Keratinocyte (primary cell): ENCODE results near the gene PRKN. TPM values are rescaled to one million over a fixed set of nuclear protein-coding genes. Genes with fewer than 3 reads are reported as not detected.

ENCODE experiments used
- DNase-seq: peaks from one replicate; pipeline ENCODE4 v3.0.0-alpha.2; 2011; ENCODE audit warnings: low read depth, missing footprints, low spot score
- FAIRE-seq: peaks from 2 replicates; lab custom pipeline; 2011; peaks lifted over from hg19 to GRCh38; lab: Jason Lieb, UNC
- H2AFZ ChIP-seq: 2 replicates; pipeline ENCODE4 v1.6.0; 2012; ENCODE audit warnings: low read length, control low read depth, inconsistent platforms; ENCODE audit not compliant: control insufficient read depth
- H3K27ac ChIP-seq: 2 replicates; pipeline ENCODE4 v1.5.1; 2011; ENCODE audit warnings: low read length; ENCODE audit not compliant: control insufficient read depth, insufficient read depth
- H3K27me3 ChIP-seq: 3 replicates; pipeline ENCODE4 v1.6.0; 2011; ENCODE audit warnings: low read length; ENCODE audit not compliant: control insufficient read depth, insufficient read depth; ENCODE audit errors: extremely low read depth
- H3K36me3 ChIP-seq, 2 experiments: 2 replicates in 1 of 2; 3 replicates in 1 of 2; pipeline ENCODE4 v1.5.1; 2011; ENCODE audit warnings: low read length in 2 of 2, mild to moderate bottlenecking in 1 of 2; ENCODE audit not compliant: control insufficient read depth in 2 of 2, insufficient read depth in 2 of 2; ENCODE audit errors: extremely low read depth in 1 of 2
- H3K4me1 ChIP-seq: 3 replicates; pipeline ENCODE4 v1.5.1; 2011; ENCODE audit warnings: low read length; ENCODE audit not compliant: control insufficient read depth, insufficient read depth; ENCODE audit errors: extremely low read depth
- H3K4me2 ChIP-seq: 3 replicates; pipeline ENCODE4 v1.6.0; 2011; ENCODE audit warnings: low read depth, low read length; ENCODE audit not compliant: control insufficient read depth, insufficient read depth; ENCODE audit errors: extremely low read depth
- H3K4me3 ChIP-seq, 3 experiments: fragments of 200-600 bp in 1 of 3; sonication (generic) in 1 of 3; 2 replicates in 2 of 3; 3 replicates in 1 of 3; pipeline ENCODE4 v1.5.1; 2011 to 2016; ENCODE audit warnings: low read length in 3 of 3, mild to moderate bottlenecking in 3 of 3, control low read depth in 2 of 3, inconsistent platforms in 1 of 3, low read depth in 1 of 3, mixed read lengths in 1 of 3, mixed run types in 1 of 3, moderate library complexity in 1 of 3; ENCODE audit not compliant: control insufficient read depth in 2 of 3, insufficient read depth in 2 of 3; ENCODE audit errors: extremely low read depth in 1 of 3
- H3K79me2 ChIP-seq: 2 replicates; pipeline ENCODE4 v1.6.0; 2012; ENCODE audit warnings: low read length; ENCODE audit not compliant: control insufficient read depth, insufficient read depth
- H3K9ac ChIP-seq: 3 replicates; pipeline ENCODE4 v1.6.0; 2011; ENCODE audit warnings: low read length; ENCODE audit not compliant: control insufficient read depth, insufficient read depth; ENCODE audit errors: extremely low read depth
- H3K9me1 ChIP-seq: 3 replicates; pipeline ENCODE4 v1.6.0; 2011; ENCODE audit warnings: low read length; ENCODE audit not compliant: control insufficient read depth, insufficient read depth; ENCODE audit errors: extremely low read depth
- H3K9me3 ChIP-seq: 2 replicates; pipeline ENCODE4 v1.5.1; 2012; ENCODE audit warnings: low read depth, low read length; ENCODE audit not compliant: control insufficient read depth
- H4K20me1 ChIP-seq: 3 replicates; pipeline ENCODE4 v1.6.0; 2011; ENCODE audit warnings: low read length; ENCODE audit not compliant: control insufficient read depth, insufficient read depth; ENCODE audit errors: extremely low read depth
- EZH2 ChIP-seq: IDR thresholded peaks from one replicate; pipeline ENCODE4 v1.6.1; 2012; ENCODE audit warnings: inconsistent platforms, mild to moderate bottlenecking, low read length, moderate library complexity
- dilution Hi-C: fragments of 300-500 bp; cut with MboI; formaldehyde crosslinking; loops from one replicate; pipeline ENCODE4 v1.7.0; 2020; ENCODE audit warnings: low sequenced_read_pairs; ENCODE audit not compliant: extremely low pct_ligation_motif_present
- polyA plus RNA-seq, 5 experiments: library from polyadenylated mRNA; depleted of rRNA in 3 of 5; stranded (reverse) in 3 of 5; stranded (forward) in 1 of 5; unstranded in 1 of 5; fragments of >200 nt; gene quantifications; 1 replicate in 1 of 5; 2 replicates in 3 of 5; 3 replicates in 1 of 5; pipeline versions ENCODE4 v1.2.1 to v1.2.3, GENCODE V29; 2011 to 2012; ENCODE audit warnings: missing spikeins in 2 of 5, low read depth in 1 of 5, low replicate concordance in 1 of 5
- TF ChIP-seq, protein P1 (sequence below), 3 experiments: IDR thresholded peaks in 1 of 3; conservative IDR thresholded peaks in 1 of 3; optimal IDR thresholded peaks in 1 of 3; 2 replicates in 2 of 3; 3 replicates in 1 of 3; pipeline versions ENCODE3 to v1.5.1; 2011; ENCODE audit warnings: low read length in 3 of 3, mild to moderate bottlenecking in 3 of 3, moderate library complexity in 2 of 3, control low read depth in 1 of 3, inconsistent platforms in 1 of 3; ENCODE audit not compliant: insufficient read depth in 2 of 3; ENCODE audit errors: extremely low read depth in 1 of 3

The PRKN gene
- polyA plus RNA-seq, 1 donor (not counting 4 experiments of a cell fraction or from before 2014, with no cell fraction given) = 0.67 TPM

- Histone ChIP-seq H3K27me3 (no peaks in the 10 kb centered on the region), H4K20me1 (no peaks in the 10 kb centered on the region), H3K36me3 (no peaks in the 10 kb centered on the region), H3K9me3 (no peaks in the 10 kb centered on the region), H3K4me1 (no peaks in the 10 kb centered on the region), H3K27ac (no peak overlapping the region), H3K9ac (no peak overlapping the region), H2AFZ (no peak overlapping the region), H3K9me1 (no peaks in the 10 kb centered on the region), H3K4me2 (no peak overlapping the region), H3K4me3 (no peak overlapping the region), H3K79me2 (no peaks in the 10 kb centered on the region)
- FAIRE-seq = no peak
- TF ChIP-seq, protein P1, sequence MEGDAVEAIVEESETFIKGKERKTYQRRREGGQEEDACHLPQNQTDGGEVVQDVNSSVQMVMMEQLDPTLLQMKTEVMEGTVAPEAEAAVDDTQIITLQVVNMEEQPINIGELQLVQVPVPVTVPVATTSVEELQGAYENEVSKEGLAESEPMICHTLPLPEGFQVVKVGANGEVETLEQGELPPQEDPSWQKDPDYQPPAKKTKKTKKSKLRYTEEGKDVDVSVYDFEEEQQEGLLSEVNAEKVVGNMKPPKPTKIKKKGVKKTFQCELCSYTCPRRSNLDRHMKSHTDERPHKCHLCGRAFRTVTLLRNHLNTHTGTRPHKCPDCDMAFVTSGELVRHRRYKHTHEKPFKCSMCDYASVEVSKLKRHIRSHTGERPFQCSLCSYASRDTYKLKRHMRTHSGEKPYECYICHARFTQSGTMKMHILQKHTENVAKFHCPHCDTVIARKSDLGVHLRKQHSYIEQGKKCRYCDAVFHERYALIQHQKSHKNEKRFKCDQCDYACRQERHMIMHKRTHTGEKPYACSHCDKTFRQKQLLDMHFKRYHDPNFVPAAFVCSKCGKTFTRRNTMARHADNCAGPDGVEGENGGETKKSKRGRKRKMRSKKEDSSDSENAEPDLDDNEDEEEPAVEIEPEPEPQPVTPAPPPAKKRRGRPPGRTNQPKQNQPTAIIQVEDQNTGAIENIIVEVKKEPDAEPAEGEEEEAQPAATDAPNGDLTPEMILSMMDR (optimal IDR thresholded peaks at IDR 0.05 in 1 of 3, IDR thresholded peaks at IDR 0.05 in 1 of 3, conservative IDR thresholded peaks at IDR 0.05 in 1 of 3; ENCODE audit: extremely low read depth in 1 of 3, insufficient read depth in 2 of 3, low read length in 3 of 3) = no peak
- no peak for TF ChIP-seq EZH2
- dilution Hi-C loops = no loop called here
- DNase-seq = no peak
Observed at GRCh38 chr6:162372106-162372505, 355.5 kb downstream of the PRKN start.

DNA sequence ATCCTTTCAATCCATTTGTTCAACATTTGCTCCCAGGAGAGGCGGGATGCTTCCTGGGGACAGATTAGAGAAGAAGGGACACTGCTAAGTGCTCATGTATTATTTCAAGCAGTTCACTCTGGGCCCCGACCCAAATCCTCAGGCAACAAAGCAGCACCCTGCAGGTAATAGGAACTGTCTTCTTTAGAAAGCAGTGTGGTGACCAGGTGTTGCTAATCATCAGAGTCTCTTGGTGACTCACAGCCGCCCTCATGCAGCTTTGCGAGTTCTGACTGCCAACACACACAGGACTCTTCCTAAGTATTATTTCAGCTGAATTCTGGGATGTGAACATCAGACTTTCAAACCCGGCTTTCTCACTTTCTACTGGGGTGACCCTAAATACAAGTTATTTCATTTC lies 356.4 kb downstream of the PRKN start:
- Histone ChIP-seq H3K4me2 (no peak overlapping the region), H3K36me3 (no peaks in the 10 kb centered on the region), H2AFZ (no peak overlapping the region), H3K27me3 (no peaks in the 10 kb centered on the region), H3K4me1 (no peaks in the 10 kb centered on the region), H3K4me3 (no peak overlapping the region), H3K9ac (no peak overlapping the region), H3K79me2 (no peaks in the 10 kb centered on the region), H3K27ac (no peak overlapping the region), H3K9me3 (no peaks in the 10 kb centered on the region), H3K9me1 (no peaks in the 10 kb centered on the region), H4K20me1 (no peaks in the 10 kb centered on the region)
- FAIRE-seq = no peak
- TF ChIP-seq EZH2 = no peak
- TF ChIP-seq, protein P1 (optimal IDR thresholded peaks at IDR 0.05 in 1 of 3, IDR thresholded peaks at IDR 0.05 in 1 of 3, conservative IDR thresholded peaks at IDR 0.05 in 1 of 3; ENCODE audit: extremely low read depth in 1 of 3, insufficient read depth in 2 of 3, low read length in 3 of 3) = no peak
- dilution Hi-C loops = no loop called here
- no peak for DNase-seq
